T1000 (cell line): ENCODE data around the gene NPHP1.
"Not testable (repeated sequence)": the region's sequence is repeated elsewhere in the genome, so short reads cannot be mapped to it uniquely, and the experiment has no call there.

Experiments
- DNase-seq: peaks from one replicate; lab custom pipeline; 2025; ENCODE audit warnings: mixed read lengths; lab: John Stamatoyannopoulos, UW

Gene NPHP1

GRCh38 chr2:110103061-110103961 is 101.5 kb downstream of the NPHP1 start:
- DNase-seq, result no peak

GRCh38 chr2:110101901-110102803 is 102.7 kb downstream of the NPHP1 start:
- no peak for DNase-seq

GRCh38 chr2:110101280-110101844 is 103.5 kb downstream of the NPHP1 start:
- DNase-seq, result peak; percentile 97

GRCh38 chr2:110100880-110101279 is 103.9 kb downstream of the NPHP1 start:
- DNase-seq, result not testable (repeated sequence)

GRCh38 chr2:110100480-110100879 is 104.3 kb downstream of the NPHP1 start:
- no peak for DNase-seq

GRCh38 chr2:110099471-110100225 is 105.2 kb downstream of the NPHP1 start:
- DNase-seq, result no peak

- DNase-seq, result no peak
Observed at GRCh38 chr2:110099038-110099425, 105.8 kb downstream of the NPHP1 start.

GRCh38 chr2:110097506-110098220 is 107.2 kb downstream of the NPHP1 start:
- no peak for DNase-seq

GRCh38 chr2:110095994-110096633 is 108.7 kb downstream of the NPHP1 start:
- no peak for DNase-seq

GRCh38 chr2:110094884-110095534 is 109.8 kb downstream of the NPHP1 start:
- DNase-seq, result not testable (repeated sequence)

GRCh38 chr2:110093924-110094323 is 110.9 kb downstream of the NPHP1 start:
- DNase-seq, result not testable (repeated sequence)

- not testable (repeated sequence) for DNase-seq
Observed at GRCh38 chr2:110090164-110090563, 114.6 kb downstream of the NPHP1 start.

- not testable (repeated sequence) for DNase-seq
Observed at GRCh38 chr2:110083757-110084156, 121.1 kb downstream of the NPHP1 start.

- DNase-seq, result not testable (repeated sequence)
Observed at GRCh38 chr2:110083162-110083561, 121.7 kb downstream of the NPHP1 start.

- not testable (repeated sequence) for DNase-seq
Observed at GRCh38 chr2:110078104-110078503, 126.7 kb downstream of the NPHP1 start.

GRCh38 chr2:110075896-110076295 is 128.9 kb downstream of the NPHP1 start:
- DNase-seq, result not testable (repeated sequence)
